Vagina (tissue), 2 donors: ENCODE data around the gene PTPN4.

ENCODE experiments used
- CTCF ChIP-seq, 3 experiments: fragments of 450-650 bp in 2 of 3; fragments of 200-600 bp in 1 of 3; sonication (generic) in 1 of 3; IDR thresholded peaks; one replicate each; pipeline ENCODE4 v1.5.1; 2017 to 2019; ENCODE audit warnings: antibody characterized with exemption in 3 of 3, mild to moderate bottlenecking in 2 of 3, moderate library complexity in 2 of 3
- POLR2A ChIP-seq, 2 donors: fragments of 450-650 bp; IDR thresholded peaks; one replicate each; pipeline ENCODE4 v1.6.1; 2017; ENCODE audit warnings: antibody characterized with exemption in 2 of 2, mild to moderate bottlenecking in 2 of 2, moderate library complexity in 2 of 2

GRCh38 chr2:119838179-119838578 is 78.5 kb downstream of the PTPN4 start:
- TF ChIP-seq CTCF (IDR thresholded peaks at IDR 0.05) = no peak
- no peak for TF ChIP-seq POLR2A (IDR thresholded peaks at IDR 0.05)
